PC-3 (cell line): ENCODE measurements around the gene COMMD3. TPM values are rescaled to one million over a fixed set of nuclear protein-coding genes. Genes with fewer than 3 reads are reported as not detected.

Source experiments
- ATAC-seq: fragments of 200-7000 bp; cut with Tn5 transposase; 2 replicates; pipeline ENCODE4 v1.9.1; 2020; ENCODE audit warnings: mild to moderate bottlenecking, moderate library complexity
- BruUV-seq: library from RNA; stranded (reverse); fragments of 400-500 nt; replicated peaks from 2 replicates; lab custom pipeline; 2021; lab: Mats Ljungman, UMichigan
- CTCF ChIA-PET: fragments of 300-600 bp; sonication (Branson Sonifier 250); formaldehyde crosslinking; loops from one replicate; lab custom pipeline; 2022; ENCODE audit warnings: antibody characterized with exemption; lab: Charles Lee
- POLR2A ChIA-PET: fragments of 300-600 bp; sonication (Branson Sonifier 250); formaldehyde crosslinking; loops from one replicate; lab custom pipeline; 2022; ENCODE audit warnings: antibody characterized with exemption; ENCODE audit not compliant: unreplicated experiment; lab: Charles Lee
- DNase-seq: peaks from one replicate; pipeline ENCODE4 v3.0.0-alpha.2; 2015
- H2AFZ ChIP-seq: fragments of 300-600 bp; sonication (generic); 2 replicates; pipeline ENCODE4 v1.6.0; 2016; ENCODE audit warnings: antibody characterized with exemption, low read length
- H3F3A ChIP-seq: fragments of 300-600 bp; sonication (generic); one replicate; pipeline ENCODE4 v1.6.0; 2017; ENCODE audit warnings: antibody characterized with exemption, low read length, control low read depth, mild to moderate bottlenecking; ENCODE audit not compliant: unreplicated experiment
- H3K27ac ChIP-seq: fragments of 300-600 bp; sonication (generic); 2 replicates; pipeline ENCODE4 v1.5.1; 2016; ENCODE audit warnings: mild to moderate bottlenecking, low read length
- H3K27me3 ChIP-seq: fragments of 300-600 bp; sonication (generic); 2 replicates; pipeline ENCODE4 v1.6.1; 2016; ENCODE audit warnings: low read length, mixed read lengths
- H3K36me3 ChIP-seq: fragments of 300-600 bp; sonication (generic); 2 replicates; pipeline ENCODE4 v1.6.1; 2016; ENCODE audit warnings: low read depth, mixed run types, low read length, mixed read lengths
- H3K4me1 ChIP-seq: fragments of 300-600 bp; sonication (generic); 2 replicates; pipeline ENCODE4 v1.5.1; 2016; ENCODE audit warnings: low read length; ENCODE audit not compliant: insufficient read depth
- H3K4me2 ChIP-seq: fragments of 300-600 bp; sonication (generic); 2 replicates; pipeline ENCODE4 v1.6.0; 2016; ENCODE audit warnings: low read length
- H3K4me3 ChIP-seq: fragments of 300-600 bp; sonication (generic); 2 replicates; pipeline ENCODE4 v1.5.1; 2016; ENCODE audit warnings: mild to moderate bottlenecking, low read length, mixed read lengths
- H3K79me2 ChIP-seq: fragments of 300-600 bp; sonication (generic); 2 replicates; pipeline ENCODE4 v1.6.1; 2017; ENCODE audit warnings: low read length, mixed read lengths
- H3K9ac ChIP-seq: fragments of 300-600 bp; sonication (generic); 2 replicates; pipeline ENCODE4 v1.6.0; 2016; ENCODE audit warnings: mild to moderate bottlenecking, low read length
- H3K9me2 ChIP-seq: fragments of 300-600 bp; sonication (generic); replicated peaks from 2 replicates; pipeline ENCODE4 v1.6.1; 2016; ENCODE audit warnings: mixed run types, low read length, mixed read lengths
- H3K9me3 ChIP-seq: fragments of 300-600 bp; sonication (generic); 2 replicates; pipeline ENCODE4 v1.6.1; 2016; ENCODE audit warnings: low read length, mixed read lengths
- H4K20me1 ChIP-seq: fragments of 300-600 bp; sonication (generic); 2 replicates; pipeline ENCODE4 v1.6.1; 2016; ENCODE audit warnings: low read length, mixed read lengths
- EZH2 ChIP-seq: fragments of 300-600 bp; sonication (generic); IDR thresholded peaks from one replicate; pipeline ENCODE4 v1.6.1; 2017; ENCODE audit warnings: antibody characterized with exemption, mild to moderate bottlenecking, low read length; ENCODE audit not compliant: unreplicated experiment
- EZH2phosphoT487 ChIP-seq: fragments of 300-600 bp; sonication (generic); IDR thresholded peaks from 2 replicates; pipeline ENCODE4 v1.6.1; 2018; ENCODE audit warnings: mild to moderate bottlenecking, antibody characterized with exemption, low read length, borderline replicate concordance
- intact Hi-C: fragments of 100-400 bp; cut with micrococcal nuclease; formaldehyde crosslinking; loops from 2 replicates; pipeline ENCODE4 v1.9.0; 2023
- total RNA-seq: library from RNA; depleted of rRNA; stranded (reverse); fragments of >200 nt; gene quantifications from 2 replicates; pipeline ENCODE4 v1.2.3, GENCODE V29; 2014
- TF ChIP-seq, protein P1 (sequence below): fragments of 300-600 bp; sonication (generic); conservative IDR thresholded peaks from 2 replicates; pipeline ENCODE4 v1.5.1; 2017; ENCODE audit warnings: antibody characterized with exemption, low read depth, mild to moderate bottlenecking, low read length

COMMD3 gene
- total RNA-seq, 1 experiment from 2014 or later, result 86.4 TPM

DNA sequence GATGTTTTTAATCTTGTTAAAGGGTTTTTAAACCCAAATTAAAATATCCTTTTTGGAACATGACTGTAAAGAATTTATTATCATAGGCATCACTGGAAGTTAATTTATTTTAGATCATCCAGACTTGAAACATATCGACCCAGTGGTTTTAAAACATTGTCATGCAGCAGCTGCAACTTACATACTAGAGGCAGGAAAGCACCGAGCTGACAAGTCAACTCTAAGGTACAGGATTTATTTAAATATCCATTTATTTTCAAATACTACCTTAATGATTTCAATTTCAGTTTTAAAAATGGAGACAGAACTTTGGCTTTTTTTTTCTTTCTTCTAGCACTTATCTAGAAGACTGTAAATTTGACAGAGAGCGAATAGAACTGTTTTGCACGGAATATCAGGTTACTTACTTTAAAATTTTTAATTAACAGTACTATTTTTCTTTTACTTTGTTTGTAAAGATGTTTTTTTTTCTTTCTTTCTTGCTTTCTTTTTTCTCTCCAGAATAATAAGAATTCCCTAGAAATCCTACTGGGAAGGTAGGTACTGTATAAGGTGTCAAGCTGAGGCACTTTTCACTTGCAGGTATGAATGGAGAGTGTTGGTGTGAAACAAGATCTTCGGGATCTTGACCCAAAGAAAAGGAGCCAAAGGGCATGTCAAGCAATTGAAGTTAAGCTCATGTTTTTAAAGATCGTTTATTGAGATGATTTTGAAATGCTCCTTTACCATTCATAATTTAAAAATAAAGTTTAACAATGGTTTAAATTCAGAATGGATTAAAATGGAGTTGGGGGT, 1.8 kb downstream of the COMMD3 start:
- H3K9me3 ChIP-seq, result no peaks in the 10 kb centered on the region
- intact Hi-C loops, result loop anchor here (5.0 kb wide), 2 partner anchors 109 to 316 kb away; partner anchors contain the start of gene DNAJC1
- H4K20me1 ChIP-seq, result peaks cover 2% of the 10 kb centered on the region; the same call in 1 of the 2 replicates
- H3K9me2 ChIP-seq, result no peaks in the 10 kb centered on the region
- peak overlapping the region; percentile 99 for H3K27ac ChIP-seq
- TF ChIP-seq, protein P1, sequence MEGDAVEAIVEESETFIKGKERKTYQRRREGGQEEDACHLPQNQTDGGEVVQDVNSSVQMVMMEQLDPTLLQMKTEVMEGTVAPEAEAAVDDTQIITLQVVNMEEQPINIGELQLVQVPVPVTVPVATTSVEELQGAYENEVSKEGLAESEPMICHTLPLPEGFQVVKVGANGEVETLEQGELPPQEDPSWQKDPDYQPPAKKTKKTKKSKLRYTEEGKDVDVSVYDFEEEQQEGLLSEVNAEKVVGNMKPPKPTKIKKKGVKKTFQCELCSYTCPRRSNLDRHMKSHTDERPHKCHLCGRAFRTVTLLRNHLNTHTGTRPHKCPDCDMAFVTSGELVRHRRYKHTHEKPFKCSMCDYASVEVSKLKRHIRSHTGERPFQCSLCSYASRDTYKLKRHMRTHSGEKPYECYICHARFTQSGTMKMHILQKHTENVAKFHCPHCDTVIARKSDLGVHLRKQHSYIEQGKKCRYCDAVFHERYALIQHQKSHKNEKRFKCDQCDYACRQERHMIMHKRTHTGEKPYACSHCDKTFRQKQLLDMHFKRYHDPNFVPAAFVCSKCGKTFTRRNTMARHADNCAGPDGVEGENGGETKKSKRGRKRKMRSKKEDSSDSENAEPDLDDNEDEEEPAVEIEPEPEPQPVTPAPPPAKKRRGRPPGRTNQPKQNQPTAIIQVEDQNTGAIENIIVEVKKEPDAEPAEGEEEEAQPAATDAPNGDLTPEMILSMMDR, result no peak
- no peak for TF ChIP-seq EZH2phosphoT487
- TF ChIP-seq EZH2, result no peak
- H3K9ac ChIP-seq, result peak overlapping the region; percentile 100
- H3K4me3 ChIP-seq, result peak overlapping the region; percentile 92
- no peaks in the 10 kb centered on the region for H3K27me3 ChIP-seq
- ChIA-PET CTCF (no interaction called here), POLR2A (interaction anchor here (0.6 kb wide), 1 partner anchor 164 kb away, joined by 5 read pairs; no protein-coding TSS in a partner anchor)
- peaks cover 28% of the 10 kb centered on the region for H3K4me1 ChIP-seq
- no peak overlapping the region for H2AFZ ChIP-seq
- peaks cover 88% of the 10 kb centered on the region for H3K79me2 ChIP-seq
- DNase-seq, result peak; percentile 41
- H3K36me3 ChIP-seq, result no peaks in the 10 kb centered on the region; the same call in 1 of the 2 replicates
- ATAC-seq, result no peak
- H3K4me2 ChIP-seq, result peak overlapping the region; percentile 98
- BruUV-seq, result no TSS peak
- no peaks in the 10 kb centered on the region for H3F3A ChIP-seq

DNA sequence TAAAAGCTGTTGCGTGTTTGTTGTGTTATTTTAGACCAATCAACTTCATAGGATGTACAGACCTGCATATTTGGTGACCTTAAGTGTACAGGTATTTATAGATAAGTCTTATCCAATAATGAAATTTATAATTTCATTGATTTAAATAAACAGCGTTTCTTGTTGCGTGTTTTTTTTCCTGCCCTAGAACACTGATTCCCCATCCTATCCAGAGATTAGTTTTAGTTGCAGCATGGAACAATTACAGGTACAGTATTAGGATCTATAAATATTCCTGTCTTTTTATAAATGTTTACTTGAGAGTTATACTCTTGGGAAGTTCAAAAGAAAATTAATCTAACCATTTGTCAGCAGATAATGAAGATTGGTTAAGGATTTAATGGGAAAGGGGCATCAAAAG, 2.6 kb downstream of the COMMD3 start:
- intact Hi-C loops, result loop anchor here (5.0 kb wide), 2 partner anchors 109 to 316 kb away; partner anchors contain the start of gene DNAJC1
- Histone ChIP-seq H3K36me3 (no peaks in the 10 kb centered on the region; the same call in 1 of the 2 replicates), H3K9me2 (no peaks in the 10 kb centered on the region), H3K4me3 (peak overlapping the region; percentile 92), H3K9me3 (no peaks in the 10 kb centered on the region), H2AFZ (no peak overlapping the region), H3K27me3 (no peaks in the 10 kb centered on the region), H3K4me1 (peaks cover 20% of the 10 kb centered on the region), H4K20me1 (peaks cover 10% of the 10 kb centered on the region), H3K4me2 (peak overlapping the region; percentile 98), H3K79me2 (peaks cover 88% of the 10 kb centered on the region), H3F3A (no peaks in the 10 kb centered on the region), H3K9ac (peak overlapping the region; percentile 100), H3K27ac (peak overlapping the region; percentile 99)
- no TSS peak for BruUV-seq
- DNase-seq (peak; percentile 47), ATAC-seq (no peak)
- TF ChIP-seq EZH2 (no peak), EZH2phosphoT487 (no peak)
- TF ChIP-seq, protein P1, result no peak
- ChIA-PET POLR2A (interaction anchor here (0.6 kb wide), 2 partner anchors 164 to 536 kb away, joined by 3 to 5 read pairs; no protein-coding TSS in a partner anchor), CTCF (no interaction called here)
